ENCODE measurements around the gene FMN1.

FMN1 gene

GRCh38 chr15:32877252-32878019 lies 317.1 kb downstream of the FMN1 start:
- no peak for DNase-seq

- DNase-seq, result no peak
These were observed 321.0 kb downstream of the FMN1 start for GRCh38 chr15:32873284-32874114.

GRCh38 chr15:32872621-32873283 lies 321.8 kb downstream of the FMN1 start:
- DNase-seq, result no peak

- DNase-seq, result no peak
These were observed 322.6 kb downstream of the FMN1 start for GRCh38 chr15:32871883-32872282.

- DNase-seq, result no peak
These were observed 324.1 kb downstream of the FMN1 start for GRCh38 chr15:32870240-32871033.

- DNase-seq, result no peak
These were observed 324.7 kb downstream of the FMN1 start for GRCh38 chr15:32869776-32870175.

- DNase-seq, result no peak
These were observed 327.2 kb downstream of the FMN1 start for GRCh38 chr15:32867313-32867626.

- no peak for DNase-seq
These were observed 327.8 kb downstream of the FMN1 start for GRCh38 chr15:32866454-32867312.

- no peak for DNase-seq
These were observed 329.7 kb downstream of the FMN1 start for GRCh38 chr15:32864841-32865240.

GRCh38 chr15:32864051-32864450 lies 330.5 kb downstream of the FMN1 start:
- no peak for DNase-seq

GRCh38 chr15:32861761-32862160 lies 332.8 kb downstream of the FMN1 start:
- no peak for DNase-seq

GRCh38 chr15:32861174-32861573 lies 333.3 kb downstream of the FMN1 start:
- no peak for DNase-seq

GRCh38 chr15:32859996-32860395 lies 334.5 kb downstream of the FMN1 start:
- DNase-seq, result no peak

GRCh38 chr15:32859251-32859650 lies 335.3 kb downstream of the FMN1 start:
- no peak for DNase-seq

GRCh38 chr15:32857732-32858131 lies 336.8 kb downstream of the FMN1 start:
- no peak for DNase-seq

- no peak for DNase-seq
These were observed 337.8 kb downstream of the FMN1 start for GRCh38 chr15:32856753-32857152.

- DNase-seq, result no peak
These were observed 338.6 kb downstream of the FMN1 start for GRCh38 chr15:32855942-32856341.

GRCh38 chr15:32853592-32853991 lies 340.9 kb downstream of the FMN1 start:
- no peak for DNase-seq

- no peak for DNase-seq
These were observed 341.7 kb downstream of the FMN1 start for GRCh38 chr15:32852771-32853170.

GRCh38 chr15:32852017-32852416 lies 342.5 kb downstream of the FMN1 start:
- no peak for DNase-seq

GRCh38 chr15:32851572-32851971 lies 342.9 kb downstream of the FMN1 start:
- DNase-seq, result no peak

Measured in NCI-H748 treated with DMSO at 0.1 percent for 48 hours (cell line).